ENCODE measurements around the gene ENHO.

Gene ENHO

GRCh38 chr9:34508951-34509350 lies 13.8 kb downstream of the ENHO start:
- in situ Hi-C loops (cut with HindIII; ENCODE audit: low sequenced_read_pairs): no loop called here

- in situ Hi-C loops (cut with HindIII; ENCODE audit: low sequenced_read_pairs): no loop called here
These were observed 14.3 kb downstream of the ENHO start for GRCh38 chr9:34508463-34508862.

- in situ Hi-C loops (cut with HindIII; ENCODE audit: low sequenced_read_pairs): no loop called here
These were observed 14.8 kb downstream of the ENHO start for GRCh38 chr9:34507966-34508365.

GRCh38 chr9:34507556-34507955 lies 15.2 kb downstream of the ENHO start:
- in situ Hi-C loops (cut with HindIII; ENCODE audit: low sequenced_read_pairs): no loop called here

- in situ Hi-C loops (cut with HindIII; ENCODE audit: low sequenced_read_pairs): no loop called here
These were observed 16.2 kb downstream of the ENHO start for GRCh38 chr9:34506623-34507022.

- in situ Hi-C loops (cut with HindIII; ENCODE audit: low sequenced_read_pairs): no loop called here
These were observed 17.2 kb downstream of the ENHO start for GRCh38 chr9:34505370-34506120.

- in situ Hi-C loops (cut with HindIII; ENCODE audit: low sequenced_read_pairs): no loop called here
These were observed 19.4 kb downstream of the ENHO start for GRCh38 chr9:34503406-34503805.

- in situ Hi-C loops (cut with HindIII; ENCODE audit: low sequenced_read_pairs): no loop called here
These were observed 19.9 kb downstream of the ENHO start for GRCh38 chr9:34502891-34503290.

GRCh38 chr9:34502471-34502870 lies 20.3 kb downstream of the ENHO start:
- in situ Hi-C loops (cut with HindIII; ENCODE audit: low sequenced_read_pairs): no loop called here

GRCh38 chr9:34501889-34502425 lies 20.8 kb downstream of the ENHO start:
- in situ Hi-C loops (cut with HindIII; ENCODE audit: low sequenced_read_pairs): no loop called here

- in situ Hi-C loops (cut with HindIII; ENCODE audit: low sequenced_read_pairs): no loop called here
These were observed 21.4 kb downstream of the ENHO start for GRCh38 chr9:34501372-34501771.

GRCh38 chr9:34500623-34501267 lies 22.0 kb downstream of the ENHO start:
- in situ Hi-C loops (cut with HindIII; ENCODE audit: low sequenced_read_pairs): no loop called here

- in situ Hi-C loops (cut with HindIII; ENCODE audit: low sequenced_read_pairs): loop anchor here (5.0 kb wide), 1 partner anchor 77 kb away; no protein-coding TSS in a partner anchor
These were observed 23.7 kb downstream of the ENHO start for GRCh38 chr9:34499076-34499475.

GRCh38 chr9:34498553-34498952 lies 24.2 kb downstream of the ENHO start:
- in situ Hi-C loops (cut with HindIII; ENCODE audit: low sequenced_read_pairs): loop anchor here (5.0 kb wide), 1 partner anchor 76 kb away; no protein-coding TSS in a partner anchor

GRCh38 chr9:34496149-34496712 lies 26.6 kb downstream of the ENHO start:
- in situ Hi-C loops (cut with HindIII; ENCODE audit: low sequenced_read_pairs): loop anchor here (5.0 kb wide), 1 partner anchor 74 kb away; no protein-coding TSS in a partner anchor

- in situ Hi-C loops (cut with HindIII; ENCODE audit: low sequenced_read_pairs): no loop called here
These were observed 28.7 kb downstream of the ENHO start for GRCh38 chr9:34493972-34494535.

GRCh38 chr9:34492051-34492450 lies 30.7 kb downstream of the ENHO start:
- in situ Hi-C loops (cut with HindIII; ENCODE audit: low sequenced_read_pairs): no loop called here

- in situ Hi-C loops (cut with HindIII; ENCODE audit: low sequenced_read_pairs): no loop called here
These were observed 31.2 kb downstream of the ENHO start for GRCh38 chr9:34491596-34491995.

GRCh38 chr9:34490760-34491159 lies 32.0 kb downstream of the ENHO start:
- in situ Hi-C loops (cut with HindIII; ENCODE audit: low sequenced_read_pairs): no loop called here

- in situ Hi-C loops (cut with HindIII; ENCODE audit: low sequenced_read_pairs): no loop called here
These were observed 32.4 kb downstream of the ENHO start for GRCh38 chr9:34490360-34490759.

- in situ Hi-C loops (cut with HindIII; ENCODE audit: low sequenced_read_pairs): no loop called here
These were observed 36.2 kb downstream of the ENHO start for GRCh38 chr9:34486572-34486971.

Data from endothelial cell of hepatic sinusoid (primary cell).